HL-60/S4 treated with retinoic acid at 250 ng/mL for 4 days and 3 days (cell line): Measurements from ENCODE around the gene MAST4.

Source experiments
- in situ Hi-C: fragments of 300-500 bp; cut with MboI; formaldehyde crosslinking; loops from 2 replicates; pipeline ENCODE4 v1.7.0; 2022; ENCODE audit warnings: low sequenced_read_pairs

The MAST4 gene

GRCh38 chr5:66864240-66864884 lies 268.2 kb downstream of the MAST4 start:
- in situ Hi-C loops = no loop called here

- in situ Hi-C loops = no loop called here
Observed at GRCh38 chr5:66867618-66868322, 271.6 kb downstream of the MAST4 start.

- in situ Hi-C loops = no loop called here
Observed at GRCh38 chr5:66869347-66869746, 273.2 kb downstream of the MAST4 start.

- in situ Hi-C loops = no loop called here
Observed at GRCh38 chr5:66870708-66871107, 274.5 kb downstream of the MAST4 start.

GRCh38 chr5:66871651-66872050 lies 275.5 kb downstream of the MAST4 start:
- in situ Hi-C loops = no loop called here

- in situ Hi-C loops = no loop called here
Observed at GRCh38 chr5:66872736-66873331, 276.6 kb downstream of the MAST4 start.

- in situ Hi-C loops = no loop called here
Observed at GRCh38 chr5:66874004-66874403, 277.8 kb downstream of the MAST4 start.

- in situ Hi-C loops = no loop called here
Observed at GRCh38 chr5:66875315-66875714, 279.1 kb downstream of the MAST4 start.

GRCh38 chr5:66876266-66876807 lies 280.1 kb downstream of the MAST4 start:
- in situ Hi-C loops = no loop called here

- in situ Hi-C loops = no loop called here
Observed at GRCh38 chr5:66877843-66878242, 281.6 kb downstream of the MAST4 start.

- in situ Hi-C loops = no loop called here
Observed at GRCh38 chr5:66880401-66880800, 284.2 kb downstream of the MAST4 start.

GRCh38 chr5:66881480-66882161 lies 285.4 kb downstream of the MAST4 start:
- in situ Hi-C loops = no loop called here

- in situ Hi-C loops = no loop called here
Observed at GRCh38 chr5:66882606-66883227, 286.5 kb downstream of the MAST4 start.

- in situ Hi-C loops = no loop called here
Observed at GRCh38 chr5:66884564-66885243, 288.5 kb downstream of the MAST4 start.

- in situ Hi-C loops = no loop called here
Observed at GRCh38 chr5:66886941-66887340, 290.7 kb downstream of the MAST4 start.

- in situ Hi-C loops = no loop called here
Observed at GRCh38 chr5:66888613-66889012, 292.4 kb downstream of the MAST4 start.

- in situ Hi-C loops = no loop called here
Observed at GRCh38 chr5:66889056-66889455, 292.9 kb downstream of the MAST4 start.

- in situ Hi-C loops = no loop called here
Observed at GRCh38 chr5:66889524-66889923, 293.3 kb downstream of the MAST4 start.

GRCh38 chr5:66891184-66891925 lies 295.2 kb downstream of the MAST4 start:
- in situ Hi-C loops = no loop called here

- in situ Hi-C loops = no loop called here
Observed at GRCh38 chr5:66892716-66893115, 296.5 kb downstream of the MAST4 start.
